ENCODE results near the gene TAMALIN.

TAMALIN gene

GRCh38 chr12:52010692-52011601, 4.2 kb downstream of the TAMALIN start:
- no peaks in the 10 kb centered on the region for H3K9me3 ChIP-seq (ENCODE audit: control insufficient read depth, insufficient read depth, low read length)
- peaks cover 6% of the 10 kb centered on the region for H3K4me1 ChIP-seq (ENCODE audit: control insufficient read depth, low read length)
- no peak overlapping the region for H3K4me3 ChIP-seq (ENCODE audit: low read length)
- H4K20me1 ChIP-seq (ENCODE audit: control insufficient read depth, insufficient read depth, low read depth, low read length), result no peaks in the 10 kb centered on the region
- peaks cover 35% of the 10 kb centered on the region for H3K27me3 ChIP-seq (ENCODE audit: control insufficient read depth, low read length)
- TF ChIP-seq, protein P1, sequence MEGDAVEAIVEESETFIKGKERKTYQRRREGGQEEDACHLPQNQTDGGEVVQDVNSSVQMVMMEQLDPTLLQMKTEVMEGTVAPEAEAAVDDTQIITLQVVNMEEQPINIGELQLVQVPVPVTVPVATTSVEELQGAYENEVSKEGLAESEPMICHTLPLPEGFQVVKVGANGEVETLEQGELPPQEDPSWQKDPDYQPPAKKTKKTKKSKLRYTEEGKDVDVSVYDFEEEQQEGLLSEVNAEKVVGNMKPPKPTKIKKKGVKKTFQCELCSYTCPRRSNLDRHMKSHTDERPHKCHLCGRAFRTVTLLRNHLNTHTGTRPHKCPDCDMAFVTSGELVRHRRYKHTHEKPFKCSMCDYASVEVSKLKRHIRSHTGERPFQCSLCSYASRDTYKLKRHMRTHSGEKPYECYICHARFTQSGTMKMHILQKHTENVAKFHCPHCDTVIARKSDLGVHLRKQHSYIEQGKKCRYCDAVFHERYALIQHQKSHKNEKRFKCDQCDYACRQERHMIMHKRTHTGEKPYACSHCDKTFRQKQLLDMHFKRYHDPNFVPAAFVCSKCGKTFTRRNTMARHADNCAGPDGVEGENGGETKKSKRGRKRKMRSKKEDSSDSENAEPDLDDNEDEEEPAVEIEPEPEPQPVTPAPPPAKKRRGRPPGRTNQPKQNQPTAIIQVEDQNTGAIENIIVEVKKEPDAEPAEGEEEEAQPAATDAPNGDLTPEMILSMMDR (IDR thresholded peaks at IDR 0.05; ENCODE audit: low read depth, low read length, poor library complexity, severe bottlenecking), result no peak
- no peak for TF ChIP-seq EZH2phosphoT487 (IDR thresholded peaks at IDR 0.05; ENCODE audit: borderline replicate concordance, low read length)
- no peaks in the 10 kb centered on the region for H3K79me2 ChIP-seq (ENCODE audit: control insufficient read depth, low read length)
- no peaks in the 10 kb centered on the region for H3K9me2 ChIP-seq (replicated peaks; ENCODE audit: control insufficient read depth, low read length)
- H3K36me3 ChIP-seq (ENCODE audit: control insufficient read depth, low read length), result no peaks in the 10 kb centered on the region
- H3K27ac ChIP-seq (ENCODE audit: low read depth, low read length), result no peak overlapping the region
- H3K4me2 ChIP-seq (ENCODE audit: low read length), result no peak overlapping the region
- no peaks in the 10 kb centered on the region for H3F3A ChIP-seq (ENCODE audit: control insufficient read depth, insufficient read depth)

DNA sequence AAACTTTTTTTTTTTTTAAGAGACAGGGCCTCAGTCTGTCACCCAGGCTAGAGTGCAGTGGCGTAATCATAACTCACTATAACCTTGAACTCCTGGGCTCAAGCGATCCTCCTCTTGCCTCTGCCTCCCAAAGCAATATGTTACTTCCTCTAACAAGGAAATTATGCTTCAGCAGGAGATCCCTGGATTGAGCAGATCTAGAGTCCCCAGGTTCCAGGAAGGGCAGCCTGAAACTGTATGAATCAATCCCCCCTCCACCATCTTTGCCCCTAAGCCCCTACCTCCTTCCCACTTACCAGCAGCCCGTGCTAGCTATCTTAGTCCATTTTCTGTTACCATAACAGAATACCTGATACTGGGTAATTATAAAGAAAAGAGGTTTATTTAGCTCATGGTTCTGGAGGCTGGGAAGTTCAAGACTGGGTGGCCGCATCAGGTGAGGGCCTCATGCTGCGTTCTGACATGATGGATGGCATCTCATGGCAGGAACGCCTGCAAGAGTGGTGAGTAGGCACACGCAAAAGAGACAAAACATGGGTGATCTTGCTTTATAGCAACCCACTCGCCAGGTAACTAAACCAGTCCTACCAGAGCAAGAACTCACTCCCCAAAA, 5.0 kb downstream of the TAMALIN start:
- TF ChIP-seq, protein P1 (IDR thresholded peaks at IDR 0.05; ENCODE audit: low read depth, low read length, poor library complexity, severe bottlenecking), result no peak
- no peak for TF ChIP-seq EZH2phosphoT487 (IDR thresholded peaks at IDR 0.05; ENCODE audit: borderline replicate concordance, low read length)
- Histone ChIP-seq H3K4me3 (ENCODE audit: low read length) (no peak overlapping the region), H3F3A (ENCODE audit: control insufficient read depth, insufficient read depth) (no peaks in the 10 kb centered on the region), H3K79me2 (ENCODE audit: control insufficient read depth, low read length) (no peaks in the 10 kb centered on the region), H3K9me3 (ENCODE audit: control insufficient read depth, insufficient read depth, low read length) (no peaks in the 10 kb centered on the region), H3K36me3 (ENCODE audit: control insufficient read depth, low read length) (no peaks in the 10 kb centered on the region), H3K4me1 (ENCODE audit: control insufficient read depth, low read length) (no peaks in the 10 kb centered on the region; the same call in 1 of the 2 replicates), H4K20me1 (ENCODE audit: control insufficient read depth, insufficient read depth, low read depth, low read length) (no peaks in the 10 kb centered on the region), H3K27me3 (ENCODE audit: control insufficient read depth, low read length) (peaks cover 31% of the 10 kb centered on the region), H3K4me2 (ENCODE audit: low read length) (no peak overlapping the region), H3K9me2 (replicated peaks; ENCODE audit: control insufficient read depth, low read length) (no peaks in the 10 kb centered on the region), H3K27ac (ENCODE audit: low read depth, low read length) (no peak overlapping the region)

DNA sequence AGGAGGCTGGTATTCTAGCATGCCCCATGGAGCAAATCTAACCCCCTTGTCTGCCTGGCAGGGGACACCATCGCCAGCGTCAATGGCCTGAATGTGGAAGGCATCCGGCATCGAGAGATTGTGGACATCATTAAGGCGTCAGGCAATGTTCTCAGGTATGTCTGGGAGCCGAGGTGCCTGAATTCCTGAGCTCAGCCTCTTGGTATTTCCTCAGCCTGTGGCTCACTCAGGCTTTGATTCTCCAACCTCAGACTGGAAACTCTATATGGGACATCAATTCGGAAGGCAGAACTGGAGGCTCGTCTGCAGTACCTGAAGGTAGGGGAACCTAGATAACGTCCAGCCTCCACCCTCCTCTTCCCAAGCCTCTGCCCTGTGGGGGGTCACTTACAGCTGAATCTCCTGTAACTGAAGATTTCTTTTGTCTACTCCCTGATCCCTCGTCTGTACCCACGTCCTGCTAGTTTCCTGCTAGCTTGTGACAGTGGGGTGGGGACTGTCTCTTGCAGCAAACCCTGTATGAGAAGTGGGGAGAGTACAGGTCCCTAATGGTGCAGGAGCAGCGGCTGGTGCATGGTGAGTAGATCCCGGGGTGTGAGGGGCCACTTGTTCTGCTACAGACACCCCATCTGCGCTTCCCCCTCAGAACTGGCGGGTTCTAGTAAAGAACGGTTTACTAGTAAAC, 7.0 kb downstream of the TAMALIN start:
- Histone ChIP-seq H3K79me2 (ENCODE audit: control insufficient read depth, low read length) (no peaks in the 10 kb centered on the region), H3K4me1 (ENCODE audit: control insufficient read depth, low read length) (no peaks in the 10 kb centered on the region), H3F3A (ENCODE audit: control insufficient read depth, insufficient read depth) (no peaks in the 10 kb centered on the region), H3K9me2 (replicated peaks; ENCODE audit: control insufficient read depth, low read length) (no peaks in the 10 kb centered on the region), H3K36me3 (ENCODE audit: control insufficient read depth, low read length) (no peaks in the 10 kb centered on the region), H4K20me1 (ENCODE audit: control insufficient read depth, insufficient read depth, low read depth, low read length) (no peaks in the 10 kb centered on the region), H3K27me3 (ENCODE audit: control insufficient read depth, low read length) (peaks cover 20% of the 10 kb centered on the region), H3K4me3 (ENCODE audit: low read length) (no peak overlapping the region), H3K27ac (ENCODE audit: low read depth, low read length) (no peak overlapping the region), H3K9me3 (ENCODE audit: control insufficient read depth, insufficient read depth, low read length) (no peaks in the 10 kb centered on the region), H3K4me2 (ENCODE audit: low read length) (no peak overlapping the region)
- TF ChIP-seq, protein P1 (IDR thresholded peaks at IDR 0.05; ENCODE audit: low read depth, low read length, poor library complexity, severe bottlenecking), result no peak
- TF ChIP-seq EZH2phosphoT487 (IDR thresholded peaks at IDR 0.05; ENCODE audit: borderline replicate concordance, low read length), result no peak

Measured in DOHH2 (cell line).